HK-2 (cell line): Measurements from ENCODE around the gene FOXC1.

ENCODE experiments used
- DNase-seq: peaks from one replicate; pipeline ENCODE4 v3.0.0-alpha.2; 2018; ENCODE audit not compliant: unreplicated experiment

FOXC1 gene

DNA sequence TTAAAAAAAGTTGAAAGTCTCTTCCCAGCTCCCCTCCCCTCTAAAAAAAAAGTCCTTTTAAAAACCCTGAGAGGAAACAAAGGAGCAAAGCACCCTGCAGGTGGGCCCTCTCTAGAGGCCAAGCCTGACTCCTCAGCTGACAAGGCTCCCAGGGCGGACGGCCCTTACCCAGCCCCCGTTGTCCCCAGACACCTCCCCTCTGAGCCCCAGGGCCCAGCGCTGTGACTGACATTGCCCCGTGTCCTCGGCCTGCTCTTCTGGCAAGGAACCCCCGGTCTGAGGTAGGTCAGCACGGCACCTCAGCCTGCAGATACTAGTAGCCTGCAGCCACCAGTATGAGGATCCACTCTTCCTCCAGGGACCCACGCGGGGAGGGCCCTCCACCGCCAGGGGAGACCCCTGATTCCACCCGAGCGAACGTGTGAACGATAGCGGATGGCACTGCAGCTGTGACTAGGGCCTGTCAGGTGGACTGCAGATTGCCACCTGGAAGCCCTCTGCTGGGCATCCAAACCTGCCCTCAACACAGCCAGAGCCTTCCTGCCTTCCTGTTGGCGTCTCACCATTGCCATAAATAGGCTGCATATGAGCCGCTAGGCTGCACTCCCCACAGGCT is 34.2 kb downstream of the FOXC1 start:
- DNase-seq: no peak

- DNase-seq: no peak
These were observed 34.9 kb downstream of the FOXC1 start for GRCh38 chr6:1644516-1645060.

DNA sequence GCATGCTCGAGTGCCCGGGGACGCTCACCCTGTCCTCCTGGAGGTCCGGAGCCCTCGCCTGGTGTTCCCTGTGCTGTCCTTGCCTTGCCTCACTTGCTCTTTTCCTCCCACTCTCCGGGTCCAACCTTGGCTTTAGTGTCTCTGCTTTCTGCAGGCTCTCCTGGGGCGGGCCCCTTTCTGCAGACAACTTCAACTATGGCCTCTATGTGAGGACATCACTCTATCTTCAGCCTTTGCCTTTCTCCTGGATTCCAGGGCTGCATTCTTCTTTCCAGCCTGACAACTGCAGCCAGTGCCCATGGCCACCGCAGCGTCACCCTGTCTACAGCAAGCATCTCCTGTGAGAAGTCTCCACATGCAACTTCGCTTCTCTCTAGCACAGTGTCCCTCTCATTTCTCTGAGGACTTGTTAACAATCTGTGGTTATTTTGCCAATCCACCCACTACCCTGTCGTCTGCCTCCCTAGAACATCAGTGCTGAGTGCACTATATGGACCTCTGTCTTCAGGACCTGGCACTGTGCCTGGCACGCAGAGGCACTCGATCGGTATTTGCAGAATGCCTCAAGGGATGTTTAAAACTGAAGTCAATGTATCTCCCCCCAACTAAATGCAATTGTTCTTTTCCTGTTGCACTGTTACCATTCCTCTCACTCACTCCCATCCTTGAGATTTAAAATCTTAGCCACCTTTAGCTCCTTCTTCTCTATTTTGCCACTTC is 35.9 kb downstream of the FOXC1 start:
- DNase-seq: no peak

DNA sequence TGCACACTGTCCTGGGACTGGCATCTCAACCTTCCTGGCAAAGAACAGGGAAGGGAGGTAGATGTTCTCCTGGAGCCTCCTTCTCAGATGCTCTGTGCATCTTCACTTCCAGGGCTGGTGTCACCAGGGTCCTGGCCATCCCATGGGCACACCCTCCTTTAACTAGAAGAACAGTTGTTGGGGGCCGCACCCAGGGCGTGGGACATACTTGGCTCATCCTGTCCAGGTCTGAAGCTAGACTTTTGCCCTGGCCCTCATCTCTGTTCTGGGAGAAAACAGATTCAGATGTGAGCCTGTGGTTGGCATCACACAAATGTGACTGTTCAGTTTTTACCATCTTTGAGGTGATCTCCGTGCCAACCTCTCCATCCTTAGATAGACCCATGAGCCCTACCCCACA is 41.6 kb downstream of the FOXC1 start:
- no peak for DNase-seq

GRCh38 chr6:1652842-1653241 is 43.1 kb downstream of the FOXC1 start:
- no peak for DNase-seq

DNA sequence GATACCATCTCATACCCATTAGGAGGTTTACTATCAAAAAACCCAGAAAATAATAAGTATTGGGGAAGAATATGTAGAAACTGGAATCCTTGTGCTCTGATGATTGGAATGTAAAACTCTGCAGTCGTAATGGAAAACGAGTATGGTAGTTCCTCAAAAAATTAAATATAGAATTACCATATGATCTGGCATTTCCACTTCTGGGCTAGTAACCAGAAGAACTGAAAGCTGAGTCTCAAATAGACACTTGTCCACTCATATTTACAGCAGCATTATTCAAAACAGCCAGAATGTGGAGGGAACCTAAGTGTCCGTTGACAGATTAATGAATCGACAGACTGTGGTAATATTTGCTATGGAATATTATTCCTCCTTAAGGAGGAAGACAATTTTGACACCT is 44.3 kb downstream of the FOXC1 start:
- DNase-seq: no peak

GRCh38 chr6:1657116-1657770 is 47.5 kb downstream of the FOXC1 start:
- DNase-seq: peak; percentile 19

DNA sequence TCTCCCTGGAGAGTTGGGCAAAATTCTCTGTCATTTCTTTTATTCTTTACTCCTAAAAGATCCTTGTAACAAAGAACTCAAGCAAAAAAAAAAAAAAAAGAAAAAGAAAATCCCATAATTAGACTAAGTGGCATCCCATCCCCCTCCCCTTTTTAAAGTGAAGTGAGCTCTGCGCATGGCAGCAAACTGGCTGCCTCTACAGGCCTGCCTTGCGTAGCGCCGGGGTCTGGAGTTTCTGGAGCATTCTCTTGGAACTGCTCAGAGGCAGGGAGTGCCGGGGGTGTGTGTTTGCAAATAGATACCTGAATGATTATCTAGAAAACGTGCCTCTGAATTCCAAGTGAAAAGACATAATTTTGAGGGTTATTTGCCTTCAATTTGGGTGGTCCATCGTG is 48.1 kb downstream of the FOXC1 start:
- DNase-seq: no peak

GRCh38 chr6:1658212-1659005 is 48.7 kb downstream of the FOXC1 start:
- no peak for DNase-seq

DNA sequence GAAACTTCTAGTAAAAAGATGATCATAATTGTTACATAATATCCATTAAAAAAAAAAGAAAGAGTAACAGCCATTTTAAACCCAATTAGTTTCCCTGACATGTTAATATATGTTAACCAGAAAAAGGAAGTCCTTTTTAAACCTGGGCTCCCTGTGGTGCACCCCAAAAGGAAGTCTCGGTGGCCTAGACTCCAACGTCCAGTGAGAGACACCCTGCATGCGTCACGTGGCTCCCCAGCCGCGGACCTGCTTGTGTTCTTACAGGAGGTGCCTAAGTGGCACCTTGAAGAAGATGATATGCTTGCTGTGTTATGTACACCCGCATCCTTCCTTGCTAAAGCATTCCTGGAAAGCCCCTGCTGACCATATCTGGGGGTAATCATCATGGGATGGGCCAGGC is 50.1 kb downstream of the FOXC1 start:
- DNase-seq: no peak

DNA sequence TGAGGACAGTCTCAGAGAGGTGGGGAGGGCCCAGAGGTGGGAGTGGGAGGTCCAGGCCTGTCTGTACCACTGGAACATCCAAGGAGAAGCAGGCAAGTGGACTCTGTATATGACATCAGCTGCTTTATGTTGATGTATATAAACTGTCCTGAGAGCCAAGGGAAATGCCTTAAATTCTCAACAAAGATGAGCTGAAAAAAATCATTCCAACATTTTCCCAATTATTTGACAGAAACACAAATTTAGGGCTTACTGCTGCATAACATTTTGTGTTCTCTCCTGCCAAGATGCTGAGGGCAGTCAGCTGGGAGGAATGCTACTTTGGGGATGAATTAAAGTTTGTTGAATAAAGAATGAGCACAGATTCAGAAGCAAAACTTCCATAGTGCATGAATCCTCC is 52.8 kb downstream of the FOXC1 start:
- DNase-seq: no peak
